ENCODE data around the gene ALPK3.

Gene ALPK3

DNA sequence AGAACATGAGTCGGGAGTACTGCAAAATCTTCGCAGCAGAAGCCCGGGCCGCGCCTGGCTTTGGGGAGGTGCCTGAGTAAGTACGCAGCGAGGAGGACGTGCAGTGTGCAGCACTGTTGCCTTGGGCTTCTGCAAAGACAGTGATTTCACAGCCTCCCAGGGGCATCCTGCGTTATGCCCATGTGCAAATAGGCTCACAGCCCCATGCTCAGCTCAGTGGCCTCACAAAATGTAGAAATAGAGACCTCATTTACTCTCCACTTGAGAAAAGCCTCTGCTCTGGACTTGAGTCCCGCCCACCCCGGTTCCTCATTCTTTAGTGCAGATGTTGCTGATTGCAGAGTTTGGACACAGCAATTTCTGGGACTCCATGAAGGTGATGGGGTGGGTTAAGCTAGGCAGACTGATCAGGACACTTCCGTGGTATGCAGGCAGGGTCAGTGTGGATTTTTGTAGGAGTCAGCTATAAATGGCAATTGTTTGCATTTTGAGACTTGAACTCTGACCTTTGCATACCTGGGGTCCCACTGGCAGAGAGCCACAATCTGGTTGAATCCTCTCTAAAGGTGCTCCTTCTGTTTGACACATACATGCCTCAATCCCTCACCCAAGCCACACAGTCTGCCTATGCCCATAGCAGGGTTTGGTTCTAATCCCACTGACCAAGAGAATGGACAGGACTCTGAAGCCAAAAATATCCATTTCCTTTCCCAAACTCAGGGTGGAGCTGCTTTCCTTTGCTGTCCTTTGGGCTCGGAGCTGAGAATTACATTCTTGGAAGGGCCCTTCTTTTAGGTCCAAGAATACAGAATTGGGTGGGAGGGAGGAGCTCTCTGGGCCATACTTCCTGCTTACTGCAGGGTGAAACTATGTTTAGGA, 46.6 kb downstream of the ALPK3 start:
- peaks cover under 1 to 27% of the 10 kb centered on the region in 2 donors for H3K36me3 ChIP-seq (ENCODE audit: control insufficient read depth in 1 of 2, insufficient read depth in 2 of 2, low read length in 2 of 2)

DNA sequence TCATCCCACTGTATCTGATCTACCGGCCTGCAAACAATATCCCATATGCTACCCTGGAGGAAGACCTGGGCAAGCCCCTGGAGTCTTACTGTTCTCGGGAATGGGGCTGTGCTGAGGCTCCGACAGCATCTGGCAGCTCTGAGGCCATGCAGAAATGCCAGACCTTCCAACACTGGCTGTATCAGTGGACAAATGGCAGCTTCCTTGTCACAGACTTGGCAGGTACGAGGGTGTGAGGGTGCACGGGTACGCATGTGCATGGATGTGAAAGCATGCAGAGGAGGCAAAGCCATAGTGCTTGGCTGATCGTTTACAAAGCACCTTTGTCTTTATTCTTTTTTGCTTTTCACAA, 47.3 kb downstream of the ALPK3 start:
- H3K4me3 ChIP-seq (ENCODE audit: low read depth in 1 of 2, low read length in 2 of 2): no peak overlapping the region
- peaks cover 0 to 9% of the 10 kb centered on the region in 2 donors for H3K4me1 ChIP-seq (ENCODE audit: control insufficient read depth in 1 of 2, insufficient read depth in 2 of 2, low read length in 2 of 2)
- H3K27ac ChIP-seq (ENCODE audit: low read length): no peak overlapping the region
- H3K36me3 ChIP-seq (ENCODE audit: control insufficient read depth in 1 of 2, insufficient read depth in 2 of 2, low read length in 2 of 2): peaks cover 0 to 33% of the 10 kb centered on the region in 2 donors
- H3K9me3 ChIP-seq (ENCODE audit: control insufficient read depth in 1 of 2, low read length in 2 of 2): no peaks in the 10 kb centered on the region
- H3K27me3 ChIP-seq (ENCODE audit: low read depth, low read length): no peaks in the 10 kb centered on the region

More for the DNA sequence above, 46.6 kb downstream of the ALPK3 start:
- Histone ChIP-seq H3K9me3 (ENCODE audit: control insufficient read depth in 1 of 2, low read length in 2 of 2) (no peaks in the 10 kb centered on the region), H3K27ac (ENCODE audit: low read length) (no peak overlapping the region), H3K4me3 (ENCODE audit: low read depth in 1 of 2, low read length in 2 of 2) (no peak overlapping the region), H3K27me3 (ENCODE audit: low read depth, low read length) (no peaks in the 10 kb centered on the region), H3K4me1 (ENCODE audit: control insufficient read depth in 1 of 2, insufficient read depth in 2 of 2, low read length in 2 of 2) (peaks cover 0 to 9% of the 10 kb centered on the region in 2 donors)

DNA sequence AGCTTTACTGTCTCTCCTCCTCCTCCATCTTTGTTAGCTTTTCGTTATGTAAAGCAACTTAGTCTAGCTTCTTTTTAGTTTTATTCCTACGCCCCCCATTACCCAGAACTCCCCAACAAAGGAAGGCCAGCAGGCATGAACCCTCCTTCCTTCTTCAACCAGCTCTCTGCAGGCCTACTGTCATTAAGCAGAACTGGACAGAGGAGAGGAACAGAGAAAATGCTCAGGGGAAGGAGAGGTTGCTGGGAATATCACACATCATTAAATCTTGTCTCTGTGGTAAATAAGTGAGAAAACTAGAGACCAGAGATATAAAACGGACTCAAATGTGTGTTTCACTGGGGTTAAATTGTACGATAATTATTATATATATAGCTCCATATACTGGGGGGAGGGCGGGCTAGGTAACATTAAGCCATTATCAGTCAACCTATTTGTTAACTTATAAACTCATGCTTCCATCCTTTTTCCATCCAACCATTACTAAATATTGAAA, 48.0 kb downstream of the ALPK3 start:
- H3K4me3 ChIP-seq (ENCODE audit: low read depth in 1 of 2, low read length in 2 of 2): no peak overlapping the region
- no peaks in the 10 kb centered on the region for H3K27me3 ChIP-seq (ENCODE audit: low read depth, low read length)
- peaks cover 0 to 9% of the 10 kb centered on the region in 2 donors for H3K4me1 ChIP-seq (ENCODE audit: control insufficient read depth in 1 of 2, insufficient read depth in 2 of 2, low read length in 2 of 2)
- no peaks in the 10 kb centered on the region for H3K9me3 ChIP-seq (ENCODE audit: control insufficient read depth in 1 of 2, low read length in 2 of 2)
- peaks cover 0 to 38% of the 10 kb centered on the region in 2 donors for H3K36me3 ChIP-seq (ENCODE audit: control insufficient read depth in 1 of 2, insufficient read depth in 2 of 2, low read length in 2 of 2)
- no peak overlapping the region for H3K27ac ChIP-seq (ENCODE audit: low read length)

DNA sequence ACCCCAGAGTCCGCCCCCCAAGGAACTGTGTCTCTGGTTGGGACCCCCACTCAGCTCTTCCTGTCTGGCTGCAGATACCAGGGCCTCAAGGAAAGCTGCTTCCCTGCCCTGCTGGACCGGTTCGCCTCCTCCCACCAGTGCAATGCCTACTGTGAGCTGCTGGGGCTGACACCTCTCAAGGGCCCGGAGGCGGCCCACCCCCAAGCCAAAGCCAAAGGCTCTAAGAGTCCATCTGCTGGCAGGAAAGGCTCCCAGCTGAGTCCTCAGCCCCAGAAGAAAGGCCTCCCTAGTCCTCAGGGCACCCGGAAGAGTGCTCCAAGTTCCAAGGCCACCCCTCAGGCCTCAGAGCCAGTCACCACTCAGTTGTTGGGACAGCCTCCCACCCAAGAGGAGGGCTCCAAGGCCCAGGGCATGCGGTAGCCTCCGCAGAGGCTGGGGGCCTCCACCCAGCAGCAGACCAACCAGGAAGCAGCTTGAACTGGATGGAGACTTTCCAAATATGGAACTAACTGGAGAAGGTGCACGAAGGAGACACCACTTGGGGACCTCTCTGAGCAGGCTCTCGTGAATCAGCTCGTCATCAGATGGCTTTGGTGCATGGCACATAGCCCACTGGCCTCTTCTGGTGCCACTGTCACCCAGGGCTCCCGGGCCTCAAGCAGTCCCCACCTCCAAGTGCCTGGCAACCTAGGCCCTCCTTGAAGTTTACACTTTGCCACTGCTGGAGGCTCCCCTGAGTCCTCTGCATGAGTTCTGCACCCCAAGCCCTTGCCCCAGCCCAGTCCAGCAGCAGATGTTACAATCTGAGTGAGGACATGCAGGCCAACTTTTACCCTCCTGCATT, 51.1 kb downstream of the ALPK3 start:
- Histone ChIP-seq H3K9me3 (ENCODE audit: control insufficient read depth in 1 of 2, low read length in 2 of 2) (no peaks in the 10 kb centered on the region), H3K36me3 (ENCODE audit: control insufficient read depth in 1 of 2, insufficient read depth in 2 of 2, low read length in 2 of 2) (peaks cover 0 to 38% of the 10 kb centered on the region in 2 donors), H3K4me1 (ENCODE audit: control insufficient read depth in 1 of 2, insufficient read depth in 2 of 2, low read length in 2 of 2) (peaks cover 0 to 8% of the 10 kb centered on the region in 2 donors), H3K4me3 (ENCODE audit: low read depth in 1 of 2, low read length in 2 of 2) (no peak overlapping the region), H3K27me3 (ENCODE audit: low read depth, low read length) (no peaks in the 10 kb centered on the region), H3K27ac (ENCODE audit: low read length) (no peak overlapping the region)

DNA sequence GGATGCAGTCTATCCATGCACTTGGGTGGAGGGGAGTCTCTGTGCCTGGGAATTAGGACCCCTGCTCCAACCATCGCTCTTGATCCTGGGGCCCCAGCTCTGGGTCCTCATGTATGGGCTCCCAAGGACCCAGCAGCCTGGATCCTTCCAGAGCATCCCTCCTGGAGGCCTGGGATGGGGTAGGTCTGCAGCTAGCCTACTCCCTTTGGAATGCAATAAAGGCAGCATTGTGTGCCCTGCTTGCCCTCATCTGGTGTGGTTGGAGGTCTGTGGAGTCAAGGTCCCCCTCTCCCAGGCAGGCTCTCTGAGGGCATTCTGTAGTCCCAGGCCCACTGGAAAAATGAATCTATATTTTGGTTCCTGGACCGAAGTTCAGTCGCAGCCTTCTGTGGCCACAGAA, 52.4 kb downstream of the ALPK3 start:
- Histone ChIP-seq H3K4me1 (ENCODE audit: control insufficient read depth in 1 of 2, insufficient read depth in 2 of 2, low read length in 2 of 2) (peaks cover 0 to 5% of the 10 kb centered on the region in 2 donors), H3K27ac (ENCODE audit: low read length) (no peak overlapping the region), H3K36me3 (ENCODE audit: control insufficient read depth in 1 of 2, insufficient read depth in 2 of 2, low read length in 2 of 2) (peaks cover 0 to 28% of the 10 kb centered on the region in 2 donors), H3K9me3 (ENCODE audit: control insufficient read depth in 1 of 2, low read length in 2 of 2) (no peaks in the 10 kb centered on the region), H3K4me3 (ENCODE audit: low read depth in 1 of 2, low read length in 2 of 2) (no peak overlapping the region), H3K27me3 (ENCODE audit: low read depth, low read length) (no peaks in the 10 kb centered on the region)

DNA sequence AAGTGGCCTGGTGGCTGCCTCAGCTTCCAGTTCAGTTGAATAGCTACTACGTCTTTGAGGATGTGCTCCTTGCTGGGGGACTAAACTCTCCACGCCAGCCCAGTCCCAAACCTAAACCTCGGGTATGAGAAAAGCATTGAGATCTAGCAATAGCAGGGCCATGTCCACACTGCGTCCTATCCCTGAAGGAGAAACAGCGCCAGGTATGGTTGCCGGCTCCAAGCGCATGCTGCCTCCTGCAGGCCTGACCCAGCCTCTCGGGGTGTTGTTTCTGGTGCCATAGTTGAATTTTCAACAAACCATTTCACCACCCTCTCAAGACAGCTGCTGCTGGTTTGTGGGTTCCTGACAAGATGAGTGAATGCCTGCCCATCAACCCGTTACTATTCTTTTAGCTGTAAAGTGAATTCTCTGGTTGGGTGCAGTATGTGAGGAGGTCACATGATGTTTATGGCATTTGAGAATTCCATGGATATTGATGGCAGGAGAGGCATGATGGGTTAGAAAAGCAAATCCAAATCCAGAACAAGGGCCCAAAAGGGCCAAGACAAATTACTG, 54.4 kb downstream of the ALPK3 start:
- peaks cover 0 to 5% of the 10 kb centered on the region in 2 donors for H3K4me1 ChIP-seq (ENCODE audit: control insufficient read depth in 1 of 2, insufficient read depth in 2 of 2, low read length in 2 of 2)
- peaks cover 0 to 27% of the 10 kb centered on the region in 2 donors for H3K36me3 ChIP-seq (ENCODE audit: control insufficient read depth in 1 of 2, insufficient read depth in 2 of 2, low read length in 2 of 2)
- H3K9me3 ChIP-seq (ENCODE audit: control insufficient read depth in 1 of 2, low read length in 2 of 2): no peaks in the 10 kb centered on the region
- H3K27me3 ChIP-seq (ENCODE audit: low read depth, low read length): no peaks in the 10 kb centered on the region
- H3K4me3 ChIP-seq (ENCODE audit: low read depth in 1 of 2, low read length in 2 of 2): no peak overlapping the region
- no peak overlapping the region for H3K27ac ChIP-seq (ENCODE audit: low read length)

DNA sequence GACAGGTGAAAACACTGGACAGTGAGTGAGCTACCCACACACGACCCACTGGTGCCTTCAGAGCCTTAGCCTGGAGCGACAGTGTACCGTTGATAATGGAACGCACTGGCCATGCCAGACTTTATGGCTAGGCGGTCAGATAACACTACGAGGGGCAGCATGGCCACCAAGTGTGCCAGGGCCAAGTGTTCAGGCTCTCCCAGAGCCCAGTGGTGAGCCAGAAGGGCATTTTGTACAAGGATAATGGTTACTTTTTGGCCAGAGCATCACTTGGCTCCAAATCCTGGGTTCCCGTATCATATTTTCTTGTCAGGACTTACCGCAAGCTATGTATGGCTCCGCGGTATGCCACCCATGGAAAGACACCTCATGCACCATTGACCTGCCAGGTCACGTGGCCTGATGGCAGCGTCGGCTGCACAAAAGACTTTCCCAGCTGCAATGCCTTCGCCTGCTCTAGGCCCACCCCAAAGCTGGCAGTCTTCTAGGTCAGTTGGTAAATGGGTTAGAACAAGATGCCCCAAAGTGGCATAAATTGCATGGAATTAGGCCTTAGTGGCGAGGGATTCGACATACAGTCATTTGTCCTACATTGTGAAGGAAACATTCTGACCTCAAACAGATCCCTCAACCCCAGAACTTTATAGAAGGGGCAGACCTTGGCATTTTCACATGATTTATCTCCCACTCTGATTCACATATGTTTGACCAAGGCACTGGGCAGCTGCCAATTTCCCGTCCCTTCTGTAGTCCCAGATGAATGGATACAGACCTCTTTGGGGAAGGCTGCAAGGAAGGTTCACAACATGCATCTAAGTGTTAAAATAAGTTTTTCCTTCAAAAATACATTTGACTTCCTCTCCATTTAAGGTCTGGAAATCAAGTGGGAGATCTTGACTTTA, 55.1 kb downstream of the ALPK3 start:
- peaks cover 0 to 5% of the 10 kb centered on the region in 2 donors for H3K4me1 ChIP-seq (ENCODE audit: control insufficient read depth in 1 of 2, insufficient read depth in 2 of 2, low read length in 2 of 2)
- no peaks in the 10 kb centered on the region for H3K9me3 ChIP-seq (ENCODE audit: control insufficient read depth in 1 of 2, low read length in 2 of 2)
- H3K27me3 ChIP-seq (ENCODE audit: low read depth, low read length): no peaks in the 10 kb centered on the region
- H3K4me3 ChIP-seq (ENCODE audit: low read depth in 1 of 2, low read length in 2 of 2): no peak overlapping the region
- H3K36me3 ChIP-seq (ENCODE audit: control insufficient read depth in 1 of 2, insufficient read depth in 2 of 2, low read length in 2 of 2): peaks cover 0 to 23% of the 10 kb centered on the region in 2 donors
- H3K27ac ChIP-seq (ENCODE audit: low read length): no peak overlapping the region

DNA sequence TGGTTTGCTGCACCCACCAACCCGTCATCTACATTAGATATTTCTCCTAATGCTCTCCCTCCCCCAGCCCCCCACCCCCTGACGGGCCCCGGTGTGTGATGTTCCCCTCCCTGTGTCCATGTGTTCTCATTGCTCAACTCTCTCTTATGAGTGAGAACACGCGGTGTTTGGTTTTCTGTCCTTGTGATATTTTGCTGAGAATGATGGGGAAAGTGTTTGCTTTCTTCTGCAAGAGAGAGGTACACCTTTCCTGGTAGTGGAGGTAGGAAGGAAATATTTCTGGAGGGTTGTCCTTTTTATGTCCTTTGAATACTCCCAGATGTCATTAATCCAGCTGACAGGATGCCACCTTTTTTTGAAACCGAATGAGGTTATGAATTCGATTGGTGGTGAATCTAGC, 56.8 kb downstream of the ALPK3 start:
- peaks cover 0 to 9% of the 10 kb centered on the region in 2 donors for H3K36me3 ChIP-seq (ENCODE audit: control insufficient read depth in 1 of 2, insufficient read depth in 2 of 2, low read length in 2 of 2)
- H3K9me3 ChIP-seq (ENCODE audit: control insufficient read depth in 1 of 2, low read length in 2 of 2): no peaks in the 10 kb centered on the region
- no peaks in the 10 kb centered on the region for H3K27me3 ChIP-seq (ENCODE audit: low read depth, low read length)
- no peak overlapping the region for H3K27ac ChIP-seq (ENCODE audit: low read length)
- peaks cover 0 to 5% of the 10 kb centered on the region in 2 donors for H3K4me1 ChIP-seq (ENCODE audit: control insufficient read depth in 1 of 2, insufficient read depth in 2 of 2, low read length in 2 of 2)
- H3K4me3 ChIP-seq (ENCODE audit: low read depth in 1 of 2, low read length in 2 of 2): no peak overlapping the region

DNA sequence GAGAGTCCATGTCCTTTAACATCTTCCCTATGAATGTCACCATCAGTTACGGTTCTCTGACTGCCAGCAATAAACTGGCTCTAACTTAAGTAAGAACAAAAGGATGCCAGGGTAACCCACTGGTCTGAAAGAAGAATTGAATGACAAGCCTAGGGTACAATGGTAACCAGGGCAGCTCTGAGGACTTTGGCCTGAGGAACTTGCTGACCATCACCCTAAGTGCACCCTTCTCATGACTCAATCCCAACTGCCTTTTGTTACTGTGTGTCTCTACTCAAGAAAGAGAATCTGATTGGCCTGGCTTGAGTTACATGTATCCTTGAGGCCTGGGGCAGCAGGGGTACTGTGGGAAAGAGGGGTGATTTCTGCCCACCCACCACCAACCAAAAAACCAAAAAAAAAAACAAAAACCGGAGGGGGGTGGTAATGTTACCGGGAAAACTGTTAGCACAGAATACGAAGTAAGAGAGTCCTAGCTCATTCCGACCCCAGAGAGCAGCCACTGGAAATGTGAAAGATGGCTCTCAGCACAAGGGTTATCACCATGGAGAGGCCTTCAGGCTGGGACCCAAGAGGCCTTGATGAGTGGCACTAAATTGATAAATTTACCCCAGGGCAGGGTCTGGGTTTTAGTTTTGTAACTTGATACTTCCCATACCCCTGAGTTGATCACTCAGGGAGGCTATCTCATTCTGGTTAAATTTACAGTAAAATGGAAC, 58.0 kb downstream of the ALPK3 start:
- H3K4me1 ChIP-seq (ENCODE audit: control insufficient read depth in 1 of 2, insufficient read depth in 2 of 2, low read length in 2 of 2): peaks cover 0 to 5% of the 10 kb centered on the region in 2 donors
- no peak overlapping the region for H3K4me3 ChIP-seq (ENCODE audit: low read depth in 1 of 2, low read length in 2 of 2)
- H3K9me3 ChIP-seq (ENCODE audit: control insufficient read depth in 1 of 2, low read length in 2 of 2): no peaks in the 10 kb centered on the region
- no peak overlapping the region for H3K27ac ChIP-seq (ENCODE audit: low read length)
- no peaks in the 10 kb centered on the region for H3K36me3 ChIP-seq (ENCODE audit: control insufficient read depth in 1 of 2, insufficient read depth in 2 of 2, low read length in 2 of 2)
- H3K27me3 ChIP-seq (ENCODE audit: low read depth, low read length): no peaks in the 10 kb centered on the region

DNA sequence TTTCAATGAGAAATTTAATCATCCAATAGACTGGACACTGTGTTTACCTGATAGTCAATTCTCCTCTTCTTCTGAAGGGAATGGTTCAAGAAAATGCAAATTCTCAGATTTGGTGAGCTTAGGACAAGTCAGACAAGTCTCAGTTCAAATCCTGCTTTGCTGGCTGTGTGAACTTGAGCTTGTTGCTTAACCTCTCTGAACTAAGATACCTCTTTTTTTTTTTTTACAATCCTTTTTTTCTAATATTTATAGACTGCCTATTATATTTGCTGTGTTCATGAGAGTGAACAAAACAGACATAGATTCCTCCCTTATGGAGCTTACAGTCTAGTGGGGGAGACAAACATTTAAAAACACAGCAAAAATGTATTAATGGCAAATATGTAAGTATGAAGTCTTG, 59.1 kb downstream of the ALPK3 start:
- Histone ChIP-seq H3K4me3 (ENCODE audit: low read depth in 1 of 2, low read length in 2 of 2) (no peak overlapping the region), H3K36me3 (ENCODE audit: control insufficient read depth in 1 of 2, insufficient read depth in 2 of 2, low read length in 2 of 2) (no peaks in the 10 kb centered on the region), H3K9me3 (ENCODE audit: control insufficient read depth in 1 of 2, low read length in 2 of 2) (no peaks in the 10 kb centered on the region), H3K4me1 (ENCODE audit: control insufficient read depth in 1 of 2, insufficient read depth in 2 of 2, low read length in 2 of 2) (peaks cover 0 to 5% of the 10 kb centered on the region in 2 donors), H3K27ac (ENCODE audit: low read length) (no peak overlapping the region), H3K27me3 (ENCODE audit: low read depth, low read length) (no peaks in the 10 kb centered on the region)
